ENCODE measurements around the gene GIMAP5.

GRCh38 chr7:150781103-150781502 lies 43.9 kb downstream of the GIMAP5 start:
- TF ChIP-seq CTCF (optimal IDR thresholded peaks at IDR 0.05 in 1 of 3, IDR thresholded peaks at IDR 0.05 in 1 of 3, conservative IDR thresholded peaks at IDR 0.05 in 1 of 3; ENCODE audit: extremely low read depth in 1 of 3, insufficient read depth in 2 of 3, low read length in 3 of 3) = no peak
- TF ChIP-seq EZH2 (IDR thresholded peaks at IDR 0.05; ENCODE audit: low read length) = no peak
